Measurements from ENCODE around the gene TESK2.

GRCh38 chr1:45411510-45411899 lies 79.5 kb downstream of the TESK2 start:
- TF ChIP-seq SUZ12 (IDR thresholded peaks at IDR 0.05; ENCODE audit: extremely low read depth, insufficient read depth, insufficient read length) (no peak), ZNF274 (IDR thresholded peaks at IDR 0.05; ENCODE audit: low read depth, low read length) (no peak), YY1 (IDR thresholded peaks at IDR 0.05; ENCODE audit: insufficient read depth, insufficient read length) (no peak)
